Measurements from ENCODE around the gene DNAH9.

The DNAH9 gene

DNA sequence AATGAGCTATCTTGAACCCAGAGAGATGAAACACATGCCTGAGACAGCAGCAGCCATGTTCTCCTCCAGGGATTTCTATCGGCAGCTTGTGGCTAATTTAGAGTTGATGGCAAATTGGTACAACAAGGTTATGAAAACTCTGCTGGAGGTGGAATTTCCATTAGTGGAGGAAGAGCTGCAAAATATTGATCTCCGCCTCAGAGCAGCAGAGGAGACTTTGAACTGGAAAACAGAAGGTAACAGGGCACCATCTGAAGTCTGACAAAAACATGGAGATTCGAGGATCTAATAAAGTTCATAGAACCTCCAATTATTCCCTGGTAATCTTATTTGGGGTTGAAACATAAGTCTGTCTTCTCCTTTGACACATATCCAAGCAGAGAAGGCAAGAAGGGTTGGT lies 52.8 kb downstream of the DNAH9 start:
- DNase-seq (ENCODE audit: low read depth): no peak

DNA sequence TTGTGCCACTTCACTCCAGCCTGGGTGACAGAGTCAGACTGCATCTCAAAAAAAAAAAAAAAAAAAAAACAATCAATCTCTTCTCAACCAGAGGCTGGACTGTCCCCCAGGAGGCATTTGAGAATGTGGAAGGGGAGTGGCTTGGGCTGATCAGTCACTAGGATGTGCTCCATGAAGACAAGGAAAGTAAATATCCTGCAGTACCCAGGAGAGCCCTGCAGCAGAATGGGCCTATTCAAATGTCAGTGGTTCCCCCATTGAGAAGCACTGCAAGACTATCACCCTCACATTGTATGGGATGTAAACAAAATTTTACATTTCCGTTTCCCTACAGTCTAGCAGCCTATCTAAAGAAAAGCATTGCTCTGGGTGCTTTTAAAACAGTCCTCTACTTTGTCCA lies 70.3 kb downstream of the DNAH9 start:
- DNase-seq (ENCODE audit: low read depth): no peak

DNA sequence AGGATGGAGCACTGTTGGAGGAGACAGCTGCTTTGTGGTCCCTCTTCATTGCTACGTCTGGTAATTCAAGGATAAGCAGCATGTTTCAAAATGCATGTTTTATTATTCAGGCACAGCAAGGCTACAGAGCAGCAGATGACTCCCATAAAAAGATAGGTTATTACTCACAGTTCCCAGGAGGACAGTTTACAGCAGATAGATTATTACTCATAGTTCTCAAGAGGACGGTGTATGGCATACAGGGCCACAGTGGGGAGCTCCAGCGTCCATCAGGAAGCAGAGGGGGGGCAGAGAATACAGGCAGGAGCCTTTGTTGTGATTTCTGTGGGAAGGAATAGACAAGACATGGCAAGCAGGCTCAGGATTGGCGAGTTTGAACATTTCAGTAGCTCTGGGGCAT lies 72.9 kb downstream of the DNAH9 start:
- DNase-seq (ENCODE audit: low read depth): no peak

DNA sequence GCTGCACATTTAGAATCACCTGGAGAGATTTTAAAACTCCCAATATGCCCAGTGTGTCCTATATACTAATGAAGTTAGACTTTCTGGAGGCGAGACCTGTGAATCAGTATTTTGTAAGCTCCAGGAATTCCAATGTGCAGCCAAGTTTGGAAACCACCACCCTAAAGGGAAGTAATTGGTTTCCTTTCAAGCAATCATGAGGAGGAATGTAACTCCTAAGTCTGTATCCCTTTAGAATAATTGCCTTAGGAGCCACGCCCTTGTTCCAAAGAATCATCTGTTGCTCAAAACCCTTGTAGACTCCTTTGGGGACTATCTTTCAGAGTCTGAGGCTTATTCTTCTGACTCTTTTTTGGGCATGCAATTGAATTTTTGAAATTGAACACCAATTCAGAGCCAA lies 84.4 kb downstream of the DNAH9 start:
- no peak for DNase-seq (ENCODE audit: low read depth)

DNA sequence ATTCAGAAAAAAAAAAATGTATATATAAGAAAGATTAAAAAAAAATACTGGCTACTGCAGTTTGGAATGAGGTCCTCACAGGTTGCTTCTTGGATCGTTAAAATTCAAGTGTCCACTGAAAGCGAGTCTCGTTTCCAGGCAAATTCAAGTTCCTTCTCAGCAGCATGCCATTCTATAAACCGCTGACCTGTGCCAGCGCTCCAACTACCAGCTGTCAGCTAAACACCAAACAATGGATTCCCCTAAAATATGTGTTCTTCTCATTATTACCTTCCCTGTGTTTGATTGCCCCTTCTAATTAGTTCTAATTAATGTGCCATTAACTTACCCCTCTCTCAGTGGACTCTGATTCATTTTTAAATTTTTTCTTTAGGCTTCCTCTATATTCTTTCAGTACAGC lies 92.4 kb downstream of the DNAH9 start:
- DNase-seq (ENCODE audit: low read depth): no peak

DNA sequence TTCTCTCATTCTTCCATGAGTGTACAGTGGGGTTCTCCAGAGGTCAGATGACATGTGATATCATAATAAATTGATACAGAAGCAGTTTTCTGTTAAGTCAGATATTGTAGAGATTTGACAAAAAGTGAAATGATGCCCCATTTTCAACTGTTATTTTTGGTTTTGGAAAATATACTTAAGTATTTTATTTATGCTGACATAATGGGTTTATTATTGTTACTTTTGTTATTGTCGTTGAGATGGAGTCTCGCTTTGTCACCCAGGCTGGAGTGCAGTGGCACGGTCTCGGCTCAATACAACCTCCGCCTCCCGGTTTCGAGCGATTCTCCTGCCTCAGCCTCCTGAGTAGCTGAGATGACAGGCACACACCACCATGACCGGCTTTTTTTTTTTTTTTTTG lies 94.4 kb downstream of the DNAH9 start:
- no peak for DNase-seq (ENCODE audit: low read depth)

DNA sequence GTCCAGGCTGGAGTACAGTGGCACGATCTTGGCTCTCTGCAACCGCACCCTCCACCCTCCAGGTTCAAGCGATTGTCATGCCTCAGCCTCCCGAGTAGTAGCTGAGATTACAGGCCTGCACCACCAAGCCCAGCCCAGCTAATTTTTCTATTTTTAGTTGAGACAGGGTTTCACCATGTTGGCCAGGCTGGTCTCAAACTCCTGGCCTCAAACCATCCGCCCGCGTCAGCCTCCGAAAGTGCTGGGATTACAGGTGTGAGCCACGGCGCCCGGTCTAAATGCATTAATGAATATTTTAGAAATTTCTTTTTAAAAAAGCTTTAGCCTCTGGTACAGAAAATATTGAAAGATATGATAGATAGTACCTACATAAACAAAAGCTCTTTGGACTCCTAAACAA lies 95.0 kb downstream of the DNAH9 start:
- DNase-seq (ENCODE audit: low read depth): no peak

DNA sequence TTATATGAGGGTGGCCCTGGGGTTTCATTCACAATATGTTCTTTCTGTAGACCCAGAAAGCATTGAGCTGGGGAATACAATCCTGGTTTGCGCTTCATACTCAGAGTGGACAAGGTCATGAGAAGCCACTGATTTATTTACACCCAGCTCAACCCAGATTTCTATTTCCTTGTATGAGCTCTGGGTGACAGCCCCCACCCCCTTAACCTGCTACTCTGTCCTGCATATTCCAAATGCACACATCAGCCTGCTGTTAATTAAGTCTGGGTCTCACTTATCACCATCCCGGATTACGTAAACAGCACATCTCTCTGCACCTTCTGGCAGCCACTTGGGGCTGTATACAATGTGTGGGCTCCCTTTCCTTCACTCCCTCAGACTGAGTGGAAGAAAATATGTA lies 102.4 kb downstream of the DNAH9 start:
- no peak for DNase-seq (ENCODE audit: low read depth)

DNA sequence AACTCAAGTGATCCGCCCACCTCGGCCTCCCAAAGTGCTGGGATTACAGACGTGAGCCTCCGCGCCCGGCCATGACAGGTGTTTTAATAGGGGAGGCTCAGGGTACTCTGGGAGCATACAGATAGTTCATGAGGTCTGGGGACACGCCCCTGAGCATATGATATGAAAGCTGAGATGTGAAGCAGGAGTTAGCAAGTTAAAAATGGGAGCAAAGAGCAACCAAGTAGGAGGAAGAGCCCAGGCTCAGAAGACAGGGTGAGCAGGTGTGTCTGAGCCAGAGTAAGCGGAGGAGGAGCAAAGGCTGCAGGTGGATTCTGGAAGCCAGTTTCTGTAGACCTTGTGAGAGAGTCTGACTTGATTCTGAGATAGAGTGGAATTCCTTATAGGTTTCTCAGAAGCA lies 103.6 kb downstream of the DNAH9 start:
- DNase-seq (ENCODE audit: low read depth): no peak

DNA sequence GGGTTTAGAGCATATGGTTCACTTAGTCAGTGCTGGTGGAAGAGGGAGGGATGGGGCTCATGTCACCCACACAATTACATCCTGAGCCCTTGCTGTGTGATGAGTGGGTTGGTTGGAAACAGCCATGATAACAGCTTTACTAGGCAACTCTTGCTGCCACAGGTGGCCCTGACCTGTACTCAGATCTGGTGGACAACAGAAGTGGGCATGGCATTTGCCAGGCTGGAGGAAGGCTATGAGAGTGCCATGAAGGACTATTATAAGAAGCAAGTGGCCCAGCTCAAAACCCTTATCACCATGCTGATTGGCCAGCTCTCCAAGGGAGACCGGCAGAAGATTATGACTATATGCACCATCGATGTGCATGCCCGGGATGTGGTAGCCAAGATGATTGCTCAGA lies 105.8 kb downstream of the DNAH9 start:
- no peak for DNase-seq (ENCODE audit: low read depth)

DNA sequence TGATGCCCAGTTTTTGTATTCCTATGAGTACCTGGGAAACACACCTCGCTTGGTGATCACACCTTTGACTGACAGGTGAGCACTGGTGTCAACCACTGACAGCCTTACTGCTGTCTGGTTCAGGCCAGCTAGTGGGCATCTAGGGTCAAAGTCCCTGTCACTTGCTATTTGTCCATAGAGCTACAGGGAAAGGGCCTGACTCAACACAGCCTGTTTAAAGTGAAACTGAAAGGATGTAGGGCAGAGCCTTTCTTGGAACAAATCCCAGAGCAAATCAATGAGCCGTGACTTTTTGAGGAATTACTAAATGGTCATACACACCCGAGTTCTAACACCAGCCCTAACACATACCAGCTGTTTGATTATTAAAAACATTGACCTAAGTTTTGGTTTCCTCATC lies 106.8 kb downstream of the DNAH9 start:
- DNase-seq (ENCODE audit: low read depth): no peak

DNA sequence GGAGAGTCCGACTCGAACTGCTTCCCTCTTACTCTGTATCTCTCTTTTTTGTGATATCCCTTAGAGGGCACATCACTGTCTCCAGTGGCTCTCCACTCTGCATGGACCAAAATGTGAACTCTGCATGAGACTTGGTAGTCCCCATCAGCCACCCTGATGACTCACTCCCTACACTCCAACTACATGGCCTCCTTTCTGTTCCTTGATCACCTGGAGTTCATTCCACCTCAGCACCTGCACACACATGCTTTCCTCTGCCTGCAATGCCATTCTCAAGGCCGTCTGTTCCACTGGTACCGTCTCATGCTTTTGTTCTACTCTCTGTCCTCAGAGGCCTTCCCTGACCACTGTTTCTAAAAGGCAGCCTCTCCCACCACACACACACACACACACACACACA lies 109.3 kb downstream of the DNAH9 start:
- no peak for DNase-seq (ENCODE audit: low read depth)

DNA sequence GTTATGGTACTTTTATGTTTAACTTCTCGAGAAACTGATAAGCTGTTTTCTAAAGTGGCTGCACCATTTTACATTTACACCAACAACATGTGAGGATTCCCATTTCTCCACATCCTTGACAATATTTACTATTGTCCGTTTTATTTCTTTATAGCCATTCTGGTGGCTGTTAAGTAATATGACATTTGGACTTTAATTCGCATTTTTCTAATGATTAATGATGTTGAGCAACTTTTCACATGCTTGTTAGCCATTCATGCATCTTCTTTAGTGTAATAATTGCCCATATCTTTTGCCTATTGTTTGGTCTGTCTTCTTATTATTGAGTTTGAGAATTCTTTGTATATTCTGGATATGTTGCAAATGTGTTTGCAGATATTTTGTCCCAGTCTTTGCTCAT lies 114.2 kb downstream of the DNAH9 start:
- no peak for DNase-seq (ENCODE audit: low read depth)

DNA sequence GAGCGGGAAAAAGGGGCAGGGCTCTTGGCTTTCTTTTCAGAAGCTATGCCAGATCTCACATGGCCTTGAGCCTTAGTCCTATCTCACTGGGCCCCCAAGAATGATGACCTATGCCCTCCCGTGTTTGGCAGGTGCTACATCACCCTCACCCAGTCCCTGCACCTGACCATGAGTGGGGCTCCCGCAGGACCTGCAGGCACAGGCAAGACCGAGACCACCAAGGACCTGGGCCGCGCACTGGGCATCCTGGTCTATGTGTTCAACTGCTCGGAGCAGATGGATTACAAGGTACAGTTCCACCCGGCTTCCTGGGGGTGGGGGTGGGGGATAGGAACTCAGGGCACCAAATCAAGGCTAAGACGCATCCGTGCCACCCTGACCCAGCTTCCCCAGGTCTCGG lies 120.9 kb downstream of the DNAH9 start:
- DNase-seq (ENCODE audit: low read depth): no peak

DNA sequence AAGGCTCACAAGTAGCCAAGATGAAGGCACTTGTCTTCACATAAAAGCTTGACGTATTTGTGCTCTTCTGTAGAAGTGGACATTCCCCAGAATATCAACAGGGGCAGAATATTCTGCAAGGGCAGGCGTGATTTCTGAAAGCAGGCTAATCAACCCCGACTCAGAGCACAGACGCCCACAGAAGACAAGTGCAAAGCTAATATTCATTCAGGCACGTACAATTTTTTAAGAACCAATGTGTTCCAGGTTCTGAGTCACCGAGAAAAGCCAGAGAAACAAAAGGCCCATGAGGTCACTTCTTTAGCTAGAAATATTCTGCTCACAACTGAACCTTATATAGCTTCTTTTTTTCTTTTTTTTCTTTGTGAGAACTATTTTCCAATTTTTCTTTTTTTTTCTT lies 121.6 kb downstream of the DNAH9 start:
- no peak for DNase-seq (ENCODE audit: low read depth)

DNA sequence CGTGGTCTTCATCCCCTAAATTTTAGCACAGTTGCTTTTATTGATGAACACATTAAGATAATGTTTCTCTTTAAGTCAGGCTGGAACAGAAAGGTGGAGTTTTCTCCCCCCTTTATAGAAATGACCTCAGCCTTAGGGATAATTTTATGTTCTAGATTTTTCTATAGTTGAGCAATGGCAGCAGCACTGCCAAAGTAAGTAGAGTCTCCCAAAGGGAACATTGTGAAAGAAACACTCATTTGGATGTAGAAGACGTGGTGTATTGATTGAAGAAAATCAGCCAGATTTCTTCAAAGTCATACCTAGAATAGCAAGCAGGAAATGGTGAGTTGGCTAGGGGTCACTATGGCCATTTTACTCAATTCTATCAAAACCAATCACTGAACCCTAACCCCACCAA lies 122.5 kb downstream of the DNAH9 start:
- DNase-seq (ENCODE audit: low read depth): no peak

DNA sequence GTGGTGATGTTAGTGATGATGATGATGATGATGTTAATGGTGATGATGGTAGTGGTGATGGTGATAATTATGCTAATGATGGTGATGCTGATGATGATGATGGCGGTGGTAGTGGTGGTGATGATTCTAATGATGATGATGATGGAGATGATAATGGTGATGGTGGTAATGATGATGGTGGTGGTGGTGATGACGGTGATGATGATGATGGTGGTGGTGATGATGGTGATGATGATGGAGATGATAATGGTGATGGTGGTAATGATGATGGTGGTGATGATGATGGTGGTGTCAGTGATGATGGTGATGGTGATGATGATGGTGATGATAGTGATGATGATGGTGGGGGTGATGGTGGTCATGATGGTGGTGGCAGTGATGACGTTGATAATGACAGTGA lies 132.5 kb downstream of the DNAH9 start:
- no peak for DNase-seq (ENCODE audit: low read depth)

DNA sequence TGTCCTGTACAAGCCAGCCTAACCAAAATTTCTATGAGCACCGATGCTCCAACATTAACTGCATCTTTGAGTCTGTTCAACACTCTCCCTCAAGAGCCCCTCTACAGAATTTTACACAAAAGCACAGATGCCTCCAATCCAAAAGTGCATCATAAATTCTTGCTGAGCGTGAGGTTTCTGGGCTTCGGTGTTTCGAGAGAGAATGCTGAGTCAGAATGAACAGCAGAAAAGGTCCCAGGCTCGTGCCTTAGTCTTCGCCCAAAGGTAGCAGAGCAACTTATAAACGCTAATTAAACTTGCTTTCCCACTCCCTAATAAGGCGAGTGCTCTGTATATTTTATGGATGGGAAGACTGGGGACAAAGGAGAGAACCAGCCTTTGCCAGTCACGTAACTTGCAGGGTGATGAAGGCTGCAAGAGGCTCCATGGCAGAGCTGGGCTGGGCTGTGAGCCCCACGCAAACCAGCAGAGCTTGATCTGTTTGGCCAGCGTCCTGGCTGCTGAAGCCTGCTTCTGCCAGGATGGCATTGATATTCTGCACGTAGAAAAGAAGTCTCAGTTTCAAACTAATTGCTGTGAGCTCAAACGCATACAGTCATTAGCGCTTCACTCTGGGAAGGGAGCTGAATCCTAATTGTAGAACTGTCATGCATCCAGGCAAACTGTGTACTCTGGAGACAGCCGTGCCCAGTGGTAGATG lies 138.5 kb downstream of the DNAH9 start:
- DNase-seq (ENCODE audit: low read depth): no peak

DNA sequence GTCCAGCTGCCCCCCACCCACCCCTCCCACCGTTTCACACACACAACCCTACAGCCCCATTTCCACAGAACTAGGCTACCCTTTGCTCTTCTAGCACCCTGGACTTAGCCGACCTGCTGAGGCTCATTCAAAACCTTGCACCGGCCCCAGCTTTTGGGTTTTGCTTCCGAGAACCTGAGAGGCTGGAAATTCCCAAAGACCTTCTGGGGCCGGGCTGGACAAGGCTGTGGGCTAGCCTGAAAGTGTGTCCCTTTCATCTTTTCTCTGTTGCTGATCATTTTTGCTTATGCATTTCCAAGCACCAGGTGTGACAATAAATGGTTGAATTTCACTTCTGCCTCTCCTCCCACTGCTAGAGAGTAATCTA lies 139.0 kb downstream of the DNAH9 start:
- no peak for DNase-seq (ENCODE audit: low read depth)

DNA sequence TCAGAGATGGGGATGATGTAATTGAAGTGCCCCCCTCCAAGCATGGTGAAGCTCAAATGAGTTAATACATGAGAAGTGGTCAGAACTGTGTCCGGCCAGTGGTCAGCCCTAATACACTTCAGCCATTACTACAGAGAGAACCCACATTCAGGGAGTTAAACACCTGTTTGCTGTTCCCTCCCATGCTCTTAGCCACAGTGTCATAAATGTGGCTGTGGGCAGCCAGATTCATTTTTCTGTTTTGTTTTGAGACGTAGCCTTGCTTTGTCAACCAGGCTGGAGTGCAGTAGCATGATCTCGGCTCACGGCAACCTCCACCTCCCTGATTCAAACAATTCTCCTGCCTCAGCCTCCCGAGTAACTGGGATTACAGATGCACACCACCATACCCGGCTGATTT lies 139.9 kb downstream of the DNAH9 start:
- no peak for DNase-seq (ENCODE audit: low read depth)

DNA sequence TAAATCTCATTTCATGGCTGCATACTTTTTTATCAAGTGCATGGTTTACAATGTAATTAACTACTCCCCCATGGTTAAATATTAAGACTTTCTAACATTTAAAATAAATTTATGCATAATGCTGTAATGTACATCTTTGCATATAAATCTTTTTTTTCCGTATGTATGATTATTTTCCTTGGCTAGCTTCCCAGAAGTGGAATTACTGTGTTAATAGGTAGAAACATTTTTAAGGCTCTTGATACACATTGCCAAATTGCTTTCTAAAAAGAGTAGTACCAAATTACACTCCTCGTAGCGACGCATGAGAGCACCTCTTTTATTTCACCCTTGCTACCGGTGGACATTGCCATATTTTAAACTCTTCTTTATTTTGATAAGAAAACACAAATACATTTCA lies 141.1 kb downstream of the DNAH9 start:
- no peak for DNase-seq (ENCODE audit: low read depth)

DNA sequence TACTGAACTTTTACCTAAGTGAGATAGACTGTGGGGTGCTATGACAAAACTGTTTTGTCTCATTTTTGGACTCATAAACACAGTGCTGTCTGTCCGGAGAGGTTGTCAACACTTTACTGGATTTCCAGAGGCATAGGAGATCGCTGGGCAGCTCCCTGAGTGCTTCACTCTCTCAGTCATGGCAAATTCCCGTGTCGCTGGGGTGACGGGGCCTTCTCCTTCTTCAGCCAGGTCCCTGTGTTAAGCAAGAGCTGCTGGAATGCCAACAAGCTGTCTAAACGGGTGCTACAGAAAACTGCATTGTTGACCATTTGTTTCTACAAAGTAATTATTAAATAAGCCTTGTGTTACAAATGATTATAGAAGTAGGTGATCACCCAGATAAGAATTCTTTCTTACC lies 141.6 kb downstream of the DNAH9 start:
- DNase-seq (ENCODE audit: low read depth): no peak

DNA sequence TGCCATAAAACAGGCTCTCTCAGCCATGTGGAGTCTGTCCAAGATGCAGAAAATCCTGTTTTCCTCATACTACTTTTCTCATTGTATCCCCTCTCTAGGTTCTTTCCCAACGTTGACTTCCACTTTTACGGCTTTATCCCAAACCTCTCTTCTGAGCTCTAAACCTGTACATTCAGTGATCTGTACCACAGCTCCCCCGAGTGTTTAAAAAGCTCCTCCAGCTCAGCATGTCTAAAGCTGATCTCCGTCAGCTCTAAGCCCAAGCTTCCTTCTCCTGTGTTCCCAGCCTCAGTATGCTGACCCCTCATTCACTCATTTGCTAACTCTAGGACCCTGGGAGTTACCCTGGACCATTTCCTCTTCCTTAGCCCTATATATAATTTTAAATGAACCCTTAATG lies 144.6 kb downstream of the DNAH9 start:
- DNase-seq (ENCODE audit: low read depth): no peak

DNA sequence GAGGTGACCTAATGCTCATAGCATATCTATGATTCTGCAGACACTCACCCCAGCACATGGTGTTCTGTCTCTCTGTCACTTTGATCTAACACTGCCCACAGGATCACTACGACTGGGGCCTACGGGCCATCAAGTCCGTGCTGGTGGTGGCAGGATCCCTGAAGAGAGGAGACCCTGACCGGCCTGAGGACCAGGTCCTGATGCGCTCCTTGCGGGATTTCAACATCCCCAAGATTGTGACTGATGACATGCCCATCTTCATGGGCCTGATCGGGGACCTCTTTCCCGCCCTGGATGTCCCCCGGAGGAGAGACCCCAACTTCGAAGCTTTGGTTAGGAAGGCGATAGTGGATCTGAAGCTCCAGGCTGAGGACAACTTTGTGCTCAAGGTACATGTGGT lies 146.4 kb downstream of the DNAH9 start:
- no peak for DNase-seq (ENCODE audit: low read depth)

DNA sequence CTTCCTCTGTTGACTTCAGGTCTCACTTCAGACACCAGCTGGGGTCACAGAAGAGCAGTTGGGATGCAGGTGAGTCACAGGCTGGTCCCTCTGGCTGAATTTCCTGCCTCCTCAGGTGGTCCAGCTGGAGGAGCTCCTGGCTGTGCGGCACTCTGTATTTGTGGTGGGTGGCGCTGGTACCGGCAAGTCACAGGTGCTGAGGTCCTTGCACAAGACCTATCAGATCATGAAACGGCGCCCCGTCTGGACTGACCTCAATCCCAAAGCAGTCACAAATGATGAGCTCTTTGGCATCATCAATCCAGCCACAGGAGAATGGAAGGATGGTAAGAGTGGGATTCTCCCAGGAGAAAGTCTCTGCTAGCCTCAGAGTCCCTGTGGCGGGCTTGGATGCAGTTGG lies 149.2 kb downstream of the DNAH9 start:
- no peak for DNase-seq (ENCODE audit: low read depth)

Data from activated T-cell treated with anti-CD3 and anti-CD28 coated beads for 24 hours (primary cell).